Measurements from ENCODE around the gene DIAPH2. TPM values are rescaled to one million over a fixed set of nuclear protein-coding genes. Genes with fewer than 3 reads are reported as not detected.

DIAPH2 gene
- total and polyA plus RNA-seq, 2 of the 13 experiments (the other 11 are each of a cell fraction or from before 2014, with no cell fraction given), result 2.1 to 8.5 TPM

DNA sequence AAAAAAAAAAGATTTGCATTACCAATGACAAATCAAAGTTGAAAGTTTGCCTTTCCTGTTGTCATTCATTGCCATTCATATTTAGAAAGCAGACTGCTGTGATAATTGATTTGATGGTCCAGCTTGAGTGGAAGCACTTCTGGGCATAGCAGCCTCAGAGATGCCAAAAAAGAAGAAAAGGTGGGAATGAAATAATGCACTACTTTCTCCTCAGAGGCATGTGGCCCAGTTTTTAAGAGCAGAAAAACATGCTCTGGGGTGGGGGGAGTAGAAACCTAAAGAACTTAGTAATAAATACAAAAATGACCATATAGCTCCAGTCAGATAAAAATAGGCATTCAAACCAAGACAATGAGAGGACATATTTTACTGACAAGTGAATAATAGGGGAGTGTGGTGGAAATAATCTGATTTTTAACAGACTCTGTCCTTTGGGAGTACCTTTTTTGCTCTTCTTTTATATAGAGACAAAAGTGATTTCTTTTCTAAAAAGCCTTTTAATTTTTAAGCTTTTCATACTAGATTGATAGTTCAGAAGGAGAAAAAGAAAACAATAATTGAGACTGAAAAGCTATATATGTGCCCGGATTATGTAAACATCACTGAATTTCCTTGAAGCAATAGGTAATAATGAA, 798.1 kb downstream of the DIAPH2 start:
- no peaks in the 10 kb centered on the region for H3K36me3 ChIP-seq (replicated peaks in 1 of 2; ENCODE audit: control insufficient read depth in 1 of 2, insufficient read depth in 2 of 2, low read length in 2 of 2)
- DNase-seq (ENCODE audit: low spot score), result no peak
- no peak overlapping the region for H3K27ac ChIP-seq (ENCODE audit: extremely low read length, insufficient read depth, low read length)
- WGBS (ENCODE audit: low lambda C conversion rate), result 97% methylated on average over 1 of the region's 1 CpG
- intact Hi-C loops (cut with micrococcal nuclease; ENCODE audit: unreplicated experiment), result no loop called here
- no peaks in the 10 kb centered on the region for H3K4me1 ChIP-seq (ENCODE audit: insufficient read depth, low read length)
- TF ChIP-seq PRDM10 (CRISPR knock-in tag; IDR thresholded peaks at IDR 0.05; ENCODE audit: low read depth), result no peak
- ChIA-PET CTCF (ENCODE audit: low intra/inter-chr PET ratio, low total read pairs) (no interaction called here), POLR2A (no interaction called here)
- BruUV-seq (replicated peaks), result no TSS peak
- no peak overlapping the region for H3K9ac ChIP-seq (ENCODE audit: insufficient read depth, low read depth, low read length)
- H3K27me3 ChIP-seq (ENCODE audit: control insufficient read depth in 1 of 2, insufficient read depth in 2 of 2, low read length in 2 of 2), result no peaks in the 10 kb centered on the region
- no peak overlapping the region for H3K4me3 ChIP-seq (replicated peaks in 1 of 3; ENCODE audit: insufficient read depth in 1 of 3, low read depth in 2 of 3, low read length in 3 of 3)
- no peak overlapping the region for H2AFZ ChIP-seq (ENCODE audit: low read length)
- H3K9me3 ChIP-seq (ENCODE audit: low read length), result no peaks in the 10 kb centered on the region
- FAIRE-seq, result no peak
- H3K79me2 ChIP-seq (ENCODE audit: insufficient read depth, low read length), result no peaks in the 10 kb centered on the region
- ATAC-seq, result no peak
- no peaks in the 10 kb centered on the region for H4K20me1 ChIP-seq (ENCODE audit: insufficient read depth, low read length)
- in situ Hi-C loops (cut with HindIII; ENCODE audit: extremely low pct_ligation_motif_present, low pct_unique_long_range_greater_than_20kb), result no loop called here
- H3K4me2 ChIP-seq (ENCODE audit: low read depth, low read length), result no peak overlapping the region

DNA sequence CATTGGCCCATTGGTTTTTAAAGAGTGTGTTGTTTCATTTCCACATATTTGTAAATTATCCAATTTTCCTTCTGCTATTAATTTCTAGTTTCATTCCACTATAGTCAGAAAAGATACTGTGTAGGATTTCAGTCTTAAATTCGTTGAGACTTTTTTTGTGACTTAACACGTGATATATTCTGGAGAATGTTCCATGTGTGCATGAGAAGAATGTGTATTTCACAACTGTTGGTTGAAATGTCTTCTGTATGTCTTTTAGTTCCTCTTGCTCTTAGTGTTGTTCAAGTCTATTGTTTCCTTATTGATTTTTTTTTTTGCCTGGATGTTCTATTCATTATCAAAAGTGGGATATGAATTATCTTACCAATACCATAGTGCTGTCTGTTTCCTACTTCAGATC, 806.0 kb downstream of the DIAPH2 start:
- CTCF ChIA-PET (ENCODE audit: low intra/inter-chr PET ratio, low total read pairs), result no interaction called here
- H3K27ac ChIP-seq (ENCODE audit: extremely low read length, insufficient read depth, low read length), result no peak overlapping the region

More for the DNA sequence above, 806.0 kb downstream of the DIAPH2 start:
- Histone ChIP-seq H3K79me2 (ENCODE audit: insufficient read depth, low read length) (no peaks in the 10 kb centered on the region), H3K4me2 (ENCODE audit: low read depth, low read length) (no peak overlapping the region), H3K27me3 (ENCODE audit: control insufficient read depth in 1 of 2, insufficient read depth in 2 of 2, low read length in 2 of 2) (no peaks in the 10 kb centered on the region), H3K9ac (ENCODE audit: insufficient read depth, low read depth, low read length) (no peak overlapping the region), H3K4me3 (replicated peaks in 1 of 3; ENCODE audit: insufficient read depth in 1 of 3, low read depth in 2 of 3, low read length in 3 of 3) (no peak overlapping the region), H3K4me1 (ENCODE audit: insufficient read depth, low read length) (no peaks in the 10 kb centered on the region), H2AFZ (ENCODE audit: low read length) (no peak overlapping the region), H4K20me1 (ENCODE audit: insufficient read depth, low read length) (no peaks in the 10 kb centered on the region), H3K9me3 (ENCODE audit: low read length) (no peaks in the 10 kb centered on the region), H3K36me3 (replicated peaks in 1 of 2; ENCODE audit: control insufficient read depth in 1 of 2, insufficient read depth in 2 of 2, low read length in 2 of 2) (no peaks in the 10 kb centered on the region)
- FAIRE-seq, result no peak
- in situ Hi-C loops (cut with HindIII; ENCODE audit: extremely low pct_ligation_motif_present, low pct_unique_long_range_greater_than_20kb), result no loop called here
- intact Hi-C loops (cut with micrococcal nuclease; ENCODE audit: unreplicated experiment), result no loop called here
- POLR2A ChIA-PET, result no interaction called here
- BruUV-seq (replicated peaks), result no TSS peak
- no peak for TF ChIP-seq ZBTB21 (CRISPR knock-in tag; IDR thresholded peaks at IDR 0.05)
- no peak for TF ChIP-seq PHF8 (CRISPR knock-in tag; IDR thresholded peaks at IDR 0.05)
- 59% methylated on average over 2 of the region's 2 CpGs for WGBS (ENCODE audit: low lambda C conversion rate)
- no peak for ATAC-seq
- no peak for DNase-seq (ENCODE audit: low spot score)

Data from HepG2 (cell line).